ENCODE data around the gene MS4A1.

- TF ChIP-seq CTCF (conservative IDR thresholded peaks at IDR 0.05; ENCODE audit: low read length) (no peak), EZH2phosphoT487 (IDR thresholded peaks at IDR 0.05; ENCODE audit: borderline replicate concordance, low read depth, low read length) (no peak)
These were observed 1.4 kb upstream of the MS4A1 start for GRCh38 chr11:60454212-60454611.
